DMS153 treated with DMSO at 0.1 percent for 48 hours (cell line): ENCODE data around the gene TTC21A.
"Not testable (repeated sequence)": the region's sequence is repeated elsewhere in the genome, so short reads cannot be mapped to it uniquely, and the experiment has no call there.

Experiments
- DNase-seq: peaks from one replicate; lab custom pipeline; 2025; ENCODE audit not compliant: unreplicated experiment; lab: John Stamatoyannopoulos, UW

Gene TTC21A

GRCh38 chr3:39149059-39149455, 41.6 kb downstream of the TTC21A start:
- DNase-seq, result no peak

DNA sequence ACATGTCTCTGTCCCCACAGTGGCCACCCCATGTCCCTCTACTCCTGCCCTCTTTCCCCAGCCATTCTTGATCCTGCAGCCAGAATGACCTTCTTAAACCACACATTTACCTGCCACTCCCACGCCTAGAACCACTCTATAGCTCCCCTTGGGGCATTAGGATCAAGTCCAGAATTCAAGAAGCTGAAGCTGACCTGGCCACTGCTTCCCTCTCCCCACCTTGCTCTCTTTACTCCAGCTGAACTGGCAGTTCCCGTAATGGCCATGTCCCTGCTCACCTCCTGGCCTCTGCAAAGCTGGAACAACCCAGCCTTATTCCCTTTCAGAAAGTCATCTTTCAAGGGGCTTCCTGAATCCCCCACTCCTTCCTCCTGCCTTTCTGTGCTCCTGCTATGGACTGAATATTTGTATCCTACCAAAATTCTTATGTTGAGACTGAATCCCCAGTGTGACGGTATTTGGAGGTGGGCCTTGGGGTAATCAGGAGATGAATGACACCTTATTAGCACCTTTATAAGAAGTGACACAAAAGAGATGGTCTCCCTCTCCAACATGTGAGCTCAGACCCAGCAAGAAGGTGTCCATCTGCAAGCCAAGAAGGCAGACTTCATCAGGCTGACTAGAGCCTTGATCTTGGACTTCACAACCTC, 42.1 kb downstream of the TTC21A start:
- DNase-seq, result no peak

DNA sequence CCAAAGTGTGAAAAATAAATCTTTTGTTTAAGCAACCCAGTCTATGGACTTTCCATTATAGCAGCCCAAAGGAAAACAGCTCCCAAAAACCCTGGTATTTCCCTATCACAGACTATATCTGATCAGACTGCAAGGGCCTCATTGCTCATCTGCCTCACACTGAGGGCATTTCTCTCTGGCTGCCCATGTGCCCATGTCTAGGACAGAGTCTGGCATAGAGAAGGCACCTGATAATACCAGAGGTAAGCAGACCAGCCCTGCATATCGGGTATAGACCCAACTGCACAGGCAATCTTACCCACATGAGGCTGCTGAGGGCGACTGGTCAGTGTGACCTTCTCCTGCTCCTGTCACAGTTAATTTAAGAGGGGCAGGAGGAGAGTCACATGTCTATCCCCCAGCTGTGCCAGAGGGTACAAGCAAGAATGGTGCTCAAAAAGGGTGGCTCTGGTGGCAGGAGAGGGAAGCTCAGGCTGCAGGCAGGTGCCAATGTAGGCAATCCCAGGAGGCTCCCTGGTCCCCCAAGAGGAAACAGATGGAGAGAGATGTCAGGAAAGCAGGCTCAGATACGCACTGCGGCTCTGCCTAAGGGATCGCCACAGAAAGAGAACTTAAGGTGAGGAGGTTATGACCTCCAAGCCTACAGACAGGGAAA, 42.8 kb downstream of the TTC21A start:
- peak; percentile 1 for DNase-seq

GRCh38 chr3:39150803-39151631, 43.5 kb downstream of the TTC21A start:
- DNase-seq, result no peak

DNA sequence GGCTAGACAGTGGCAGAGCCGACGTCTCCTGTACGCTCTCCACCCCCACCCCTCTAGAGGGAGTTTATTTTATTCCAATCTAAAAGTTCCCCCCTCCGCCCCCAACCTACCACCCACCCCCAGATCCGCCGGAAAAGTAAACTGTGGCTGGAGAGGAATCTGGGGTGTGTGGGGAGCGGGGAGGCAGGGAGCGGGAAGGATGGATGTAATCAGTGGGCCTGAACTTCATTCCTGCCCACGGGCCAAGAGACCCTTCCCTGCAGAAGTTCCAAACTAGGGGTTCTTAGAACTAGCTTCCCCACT, 46.4 kb downstream of the TTC21A start:
- DNase-seq, result no peak

- DNase-seq, result no peak
These were observed 47.0 kb downstream of the TTC21A start for GRCh38 chr3:39154280-39155021.

DNA sequence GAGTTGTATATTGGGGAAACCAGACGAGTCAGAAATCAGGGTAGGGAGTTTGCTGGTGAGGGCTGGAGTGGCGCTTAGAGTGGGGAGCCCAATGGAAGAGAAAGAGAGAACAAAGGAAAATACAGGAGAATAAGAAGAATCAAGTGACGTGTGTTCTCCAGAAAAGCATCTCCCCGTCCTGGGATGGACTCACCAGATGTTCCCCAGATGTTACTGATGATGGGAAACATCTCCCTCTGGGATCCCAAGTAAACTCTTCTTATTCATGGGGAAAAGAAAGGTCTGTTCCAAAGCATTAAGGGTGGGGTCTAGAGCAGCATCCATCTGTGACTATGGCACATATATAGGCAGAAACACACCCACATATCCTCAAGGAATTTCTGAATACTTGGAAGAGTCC, 48.9 kb downstream of the TTC21A start:
- no peak for DNase-seq

- DNase-seq, result no peak
These were observed 49.9 kb downstream of the TTC21A start for GRCh38 chr3:39157359-39157758.

DNA sequence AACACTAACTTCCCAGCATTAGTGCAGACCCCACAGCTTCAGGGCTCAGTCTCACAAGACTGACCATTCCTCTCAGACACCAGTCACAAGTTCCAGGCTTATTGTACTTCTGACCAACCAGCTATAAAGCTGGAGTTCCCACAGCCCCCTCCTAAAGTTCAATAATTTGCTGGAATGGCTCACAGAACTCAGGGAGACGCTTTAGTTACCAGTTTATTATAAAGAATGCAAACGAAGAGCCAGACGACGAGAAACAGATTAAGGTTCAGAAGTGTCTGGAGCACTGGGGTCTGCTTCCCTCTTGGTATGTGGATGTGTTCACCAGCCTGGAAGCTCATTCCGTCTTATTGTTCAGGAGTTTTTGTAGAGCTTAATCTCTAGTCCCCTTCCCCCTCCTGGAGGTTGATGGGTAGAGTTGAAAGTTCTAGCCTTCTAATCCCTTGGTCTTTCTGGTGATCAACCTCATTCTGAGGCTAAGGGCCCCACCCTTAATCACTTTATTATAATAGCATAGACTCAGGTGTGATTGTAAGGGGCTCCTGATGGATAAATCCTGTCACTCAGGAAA, 50.8 kb downstream of the TTC21A start:
- no peak for DNase-seq

DNA sequence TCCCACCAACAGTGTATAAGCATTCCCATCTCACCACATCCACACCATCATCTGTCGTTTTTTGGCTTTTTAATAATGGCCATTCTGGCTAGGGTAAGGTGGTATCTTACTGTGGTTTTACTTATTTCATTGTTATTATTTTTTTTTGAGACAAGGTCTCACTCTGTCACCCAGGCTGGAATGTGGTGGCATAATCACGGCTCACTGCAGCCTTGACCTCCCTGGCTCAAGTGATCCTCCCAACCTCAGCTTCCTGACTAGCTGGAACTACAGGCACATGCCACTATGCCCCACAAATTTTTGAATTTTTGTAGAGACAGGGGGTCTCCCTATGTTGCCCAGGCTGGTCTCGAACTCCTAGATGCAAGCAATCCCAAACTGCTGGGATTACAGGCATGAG, 56.9 kb downstream of the TTC21A start:
- DNase-seq, result no peak

- no peak for DNase-seq
These were observed 58.0 kb downstream of the TTC21A start for GRCh38 chr3:39165518-39165917.

- no peak for DNase-seq
These were observed 58.7 kb downstream of the TTC21A start for GRCh38 chr3:39166134-39166710.

GRCh38 chr3:39166932-39167532, 59.6 kb downstream of the TTC21A start:
- DNase-seq, result no peak

DNA sequence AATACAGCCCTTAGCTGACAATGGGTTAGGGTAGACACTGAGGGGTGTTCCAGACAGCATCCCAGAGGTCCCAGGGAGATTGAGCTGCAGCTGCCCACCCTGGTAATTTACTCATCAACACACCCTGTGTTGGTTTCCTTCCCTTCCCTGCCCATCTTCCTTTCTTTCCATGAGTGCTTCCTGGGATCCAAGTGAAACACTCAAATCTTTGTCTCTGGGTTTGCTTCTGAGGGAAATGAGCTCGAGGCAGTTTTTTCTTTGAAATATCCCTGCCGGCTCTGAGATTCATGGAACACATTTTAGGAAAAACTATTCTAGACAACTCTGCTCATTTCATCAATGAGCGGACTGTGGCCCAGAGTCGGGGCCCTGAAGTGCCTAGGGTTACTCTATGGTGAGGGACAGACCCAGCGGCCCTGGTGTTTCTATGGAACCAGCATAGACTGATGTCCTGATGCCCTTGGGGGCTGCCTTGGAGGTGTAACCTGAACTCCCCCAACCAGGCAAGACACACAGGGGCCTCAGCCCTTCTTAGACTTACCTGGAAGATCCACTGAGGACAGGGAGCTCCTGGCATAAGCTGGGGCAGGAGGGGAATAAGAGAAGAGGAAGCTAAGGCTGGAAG, 60.8 kb downstream of the TTC21A start:
- no peak for DNase-seq

- no peak for DNase-seq
These were observed 62.2 kb downstream of the TTC21A start for GRCh38 chr3:39169712-39170111.

DNA sequence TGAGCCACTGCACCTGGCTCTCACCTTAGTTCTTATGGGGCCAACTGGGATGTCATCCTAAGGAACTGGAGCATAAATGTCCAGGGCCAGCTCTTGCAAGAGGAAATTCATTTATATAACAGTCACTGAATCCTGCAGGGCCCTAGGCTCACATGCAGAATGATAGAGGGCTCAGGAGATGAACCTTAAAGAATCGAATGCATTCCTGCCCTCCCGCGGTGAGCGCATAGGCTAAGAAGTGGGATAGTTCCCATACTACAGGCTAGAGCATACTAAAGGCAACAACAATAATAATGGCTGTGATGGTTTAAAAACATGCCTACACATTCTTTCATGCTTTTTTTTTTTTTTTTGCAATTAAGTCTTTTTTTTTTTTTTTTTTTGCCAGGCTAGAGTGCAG, 63.0 kb downstream of the TTC21A start:
- DNase-seq, result no peak

DNA sequence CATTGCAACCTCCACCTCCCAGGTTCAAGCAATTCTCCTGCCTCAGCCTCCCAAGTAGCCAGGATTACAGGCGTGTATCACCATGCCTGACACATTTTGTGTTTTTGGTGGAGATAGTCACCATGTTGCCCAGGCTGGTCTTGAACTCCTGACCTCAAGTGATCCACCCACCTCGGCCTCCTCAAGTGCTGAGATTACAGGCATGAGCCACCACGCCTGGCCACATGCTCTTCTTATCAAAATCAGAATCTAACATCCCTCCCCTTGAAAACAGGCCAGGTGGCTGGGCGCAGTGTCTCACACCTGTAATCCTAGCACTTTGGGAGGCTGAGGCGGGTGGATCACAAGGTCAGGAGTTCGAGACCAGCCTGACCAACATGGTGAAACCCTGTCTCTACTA, 63.4 kb downstream of the TTC21A start:
- not testable (repeated sequence) for DNase-seq

DNA sequence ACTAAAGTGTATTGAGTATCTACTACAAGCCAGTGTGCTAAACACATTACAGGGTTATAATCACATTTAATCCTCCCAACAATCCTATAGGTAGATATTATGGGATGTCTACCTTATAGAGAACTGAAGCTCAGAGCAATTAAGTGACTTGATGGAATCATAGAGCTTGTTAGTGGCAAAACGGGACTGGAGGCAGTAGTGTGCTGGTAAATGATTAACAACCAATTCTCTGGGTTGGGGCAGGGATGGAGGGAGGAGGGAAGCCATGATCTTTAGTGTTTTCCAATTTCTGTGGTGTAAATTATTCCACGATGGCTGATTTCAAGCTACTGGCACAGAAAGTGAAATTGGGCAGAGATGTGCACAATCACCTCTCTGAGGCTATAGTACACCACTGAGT, 64.4 kb downstream of the TTC21A start:
- no peak for DNase-seq

- no peak for DNase-seq
These were observed 66.0 kb downstream of the TTC21A start for GRCh38 chr3:39173318-39174125.
